PC-9 (cell line): Measurements from ENCODE around the gene OR8K1.

Source experiments
- CTCF ChIP-seq: fragments of 200-600 bp; sonication (generic); conservative IDR thresholded peaks from 2 replicates; pipeline ENCODE4 v1.6.1; 2017; ENCODE audit warnings: mixed run types, antibody characterized with exemption, mild to moderate bottlenecking, moderate library complexity
- EZH2 ChIP-seq: fragments of 200-600 bp; sonication (generic); IDR thresholded peaks from 2 replicates; pipeline ENCODE4 v1.8.0; 2017; ENCODE audit warnings: antibody characterized with exemption, low read depth

DNA sequence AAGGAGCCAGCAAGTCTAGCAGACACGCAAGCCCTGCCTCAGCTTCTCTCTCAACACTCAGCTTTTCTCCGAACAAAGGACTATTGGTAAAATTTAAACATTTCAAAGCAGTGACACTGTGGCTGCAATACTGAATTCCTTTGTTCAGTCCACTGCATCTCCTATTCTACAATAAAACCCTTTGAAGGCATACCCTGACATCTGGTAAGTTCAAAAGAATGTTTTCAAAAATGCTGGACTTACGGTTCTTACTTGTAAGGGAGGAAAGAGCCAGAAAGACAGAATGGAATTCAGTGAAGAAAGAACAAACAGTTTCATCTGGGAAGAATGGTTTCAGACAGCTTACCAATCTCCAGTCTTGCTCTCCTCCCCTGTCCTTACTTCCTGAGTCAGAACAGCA, 12.7 kb upstream of the OR8K1 start:
- no peak for TF ChIP-seq CTCF
- TF ChIP-seq EZH2, result no peak
